NCI-H526 treated with DMSO at 0.1 percent for 48 hours (cell line): ENCODE results near the gene ENDOV.

Experiments used
- DNase-seq: peaks from one replicate; lab custom pipeline; 2025; lab: John Stamatoyannopoulos, UW

Gene ENDOV

GRCh38 chr17:80431246-80432195 lies 16.6 kb downstream of the ENDOV start:
- no peak for DNase-seq

GRCh38 chr17:80432350-80432955 lies 17.5 kb downstream of the ENDOV start:
- no peak for DNase-seq

- DNase-seq, result no peak
Observed at GRCh38 chr17:80432961-80433550, 18.1 kb downstream of the ENDOV start.

GRCh38 chr17:80433916-80434666 lies 19.1 kb downstream of the ENDOV start:
- no peak for DNase-seq

GRCh38 chr17:80437532-80437931 lies 22.6 kb downstream of the ENDOV start:
- DNase-seq, result no peak

- no peak for DNase-seq
Observed at GRCh38 chr17:80438806-80439205, 23.8 kb downstream of the ENDOV start.

- DNase-seq, result no peak
Observed at GRCh38 chr17:80439499-80439898, 24.5 kb downstream of the ENDOV start.

GRCh38 chr17:80441133-80441578 lies 26.2 kb downstream of the ENDOV start:
- no peak for DNase-seq

- DNase-seq, result no peak
Observed at GRCh38 chr17:80441598-80442322, 26.8 kb downstream of the ENDOV start.

GRCh38 chr17:80442323-80442659 lies 27.3 kb downstream of the ENDOV start:
- no peak for DNase-seq

GRCh38 chr17:80442764-80443163 lies 27.8 kb downstream of the ENDOV start:
- DNase-seq, result no peak

GRCh38 chr17:80443498-80443897 lies 28.5 kb downstream of the ENDOV start:
- no peak for DNase-seq

- no peak for DNase-seq
Observed at GRCh38 chr17:80443916-80444643, 29.1 kb downstream of the ENDOV start.

- no peak for DNase-seq
Observed at GRCh38 chr17:80444644-80444979, 29.6 kb downstream of the ENDOV start.

GRCh38 chr17:80445007-80445725 lies 30.2 kb downstream of the ENDOV start:
- no peak for DNase-seq

GRCh38 chr17:80445726-80446110 lies 30.8 kb downstream of the ENDOV start:
- no peak for DNase-seq

GRCh38 chr17:80446645-80447405 lies 31.9 kb downstream of the ENDOV start:
- no peak for DNase-seq

GRCh38 chr17:80447790-80448189 lies 32.8 kb downstream of the ENDOV start:
- no peak for DNase-seq

GRCh38 chr17:80449194-80449929 lies 34.4 kb downstream of the ENDOV start:
- DNase-seq, result no peak
